HFF-Myc (cell line): Measurements from ENCODE around the gene PTAFR.
A peak's percentile ranks its signal among the peaks of the same experiment; 100 is the strongest.

Source experiments
- DNase-seq: peaks from one replicate; pipeline ENCODE4 v3.0.0-alpha.2; 2011; ENCODE audit warnings: low read depth; ENCODE audit errors: extremely low read depth
- H3K4me3 ChIP-seq: replicated peaks from 2 replicates; pipeline ENCODE4 v1.5.1; 2011; ENCODE audit warnings: low read depth, mild to moderate bottlenecking, control low read depth, low read length
- TF ChIP-seq, protein P1 (sequence below): IDR thresholded peaks from 2 replicates; pipeline ENCODE4 v1.5.1; 2012; ENCODE audit warnings: mild to moderate bottlenecking, low read depth, low read length, control low read depth; ENCODE audit errors: missing control alignments

The PTAFR gene

DNA sequence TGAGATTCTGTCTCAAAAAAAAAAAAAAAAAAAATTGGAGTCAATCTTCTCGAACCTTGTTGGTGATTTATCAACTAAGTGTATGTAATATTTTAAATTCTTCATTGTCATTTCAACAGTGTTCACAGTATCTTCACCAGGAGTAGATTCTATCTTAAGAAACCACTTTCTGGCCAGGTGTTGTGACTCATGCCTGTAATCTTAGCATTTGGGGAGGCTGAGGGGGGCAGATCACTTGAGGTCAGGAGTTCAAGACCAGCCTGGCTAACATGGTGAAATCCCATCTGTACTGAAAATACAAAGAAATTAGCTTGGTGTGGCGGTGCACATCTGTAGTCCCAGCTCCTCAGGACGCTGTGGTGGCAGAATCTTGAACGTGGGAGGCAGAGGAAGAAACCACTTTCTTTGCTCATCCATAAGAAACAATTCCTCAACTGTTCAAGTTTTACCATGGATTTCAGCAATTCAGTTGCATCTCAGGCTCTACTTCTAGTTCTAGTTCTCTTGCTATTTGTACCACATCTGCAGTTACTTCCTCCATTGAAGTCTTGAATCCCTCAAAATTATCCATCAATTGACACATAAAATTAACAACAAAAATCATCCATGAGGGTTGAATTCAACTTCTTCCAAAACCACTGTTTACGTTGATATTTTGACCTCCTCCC, 57.7 kb downstream of the PTAFR start:
- no peak overlapping the region for H3K4me3 ChIP-seq
- no peak for DNase-seq
- TF ChIP-seq, protein P1, sequence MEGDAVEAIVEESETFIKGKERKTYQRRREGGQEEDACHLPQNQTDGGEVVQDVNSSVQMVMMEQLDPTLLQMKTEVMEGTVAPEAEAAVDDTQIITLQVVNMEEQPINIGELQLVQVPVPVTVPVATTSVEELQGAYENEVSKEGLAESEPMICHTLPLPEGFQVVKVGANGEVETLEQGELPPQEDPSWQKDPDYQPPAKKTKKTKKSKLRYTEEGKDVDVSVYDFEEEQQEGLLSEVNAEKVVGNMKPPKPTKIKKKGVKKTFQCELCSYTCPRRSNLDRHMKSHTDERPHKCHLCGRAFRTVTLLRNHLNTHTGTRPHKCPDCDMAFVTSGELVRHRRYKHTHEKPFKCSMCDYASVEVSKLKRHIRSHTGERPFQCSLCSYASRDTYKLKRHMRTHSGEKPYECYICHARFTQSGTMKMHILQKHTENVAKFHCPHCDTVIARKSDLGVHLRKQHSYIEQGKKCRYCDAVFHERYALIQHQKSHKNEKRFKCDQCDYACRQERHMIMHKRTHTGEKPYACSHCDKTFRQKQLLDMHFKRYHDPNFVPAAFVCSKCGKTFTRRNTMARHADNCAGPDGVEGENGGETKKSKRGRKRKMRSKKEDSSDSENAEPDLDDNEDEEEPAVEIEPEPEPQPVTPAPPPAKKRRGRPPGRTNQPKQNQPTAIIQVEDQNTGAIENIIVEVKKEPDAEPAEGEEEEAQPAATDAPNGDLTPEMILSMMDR, result no peak

DNA sequence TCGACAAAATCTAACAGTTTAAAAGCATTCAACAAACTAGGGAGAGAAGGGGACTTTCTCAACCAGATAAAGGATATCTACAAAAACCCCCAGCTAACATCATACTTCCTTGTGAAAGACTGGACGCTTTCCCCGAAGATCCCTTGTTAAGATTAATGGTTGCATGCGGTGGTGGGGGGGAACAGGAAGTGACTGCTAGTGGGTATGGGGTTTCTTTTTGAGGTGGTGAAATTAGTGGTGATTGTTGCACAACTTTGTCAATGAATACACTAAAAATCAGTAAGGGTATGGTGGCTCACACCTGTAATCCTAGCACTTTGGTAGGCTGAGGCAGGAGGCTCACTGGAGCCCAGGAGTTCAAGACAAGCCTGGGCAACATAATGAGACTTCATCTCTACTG, 61.2 kb downstream of the PTAFR start:
- DNase-seq, result no peak
- H3K4me3 ChIP-seq, result no peak overlapping the region
- TF ChIP-seq, protein P1, result no peak

DNA sequence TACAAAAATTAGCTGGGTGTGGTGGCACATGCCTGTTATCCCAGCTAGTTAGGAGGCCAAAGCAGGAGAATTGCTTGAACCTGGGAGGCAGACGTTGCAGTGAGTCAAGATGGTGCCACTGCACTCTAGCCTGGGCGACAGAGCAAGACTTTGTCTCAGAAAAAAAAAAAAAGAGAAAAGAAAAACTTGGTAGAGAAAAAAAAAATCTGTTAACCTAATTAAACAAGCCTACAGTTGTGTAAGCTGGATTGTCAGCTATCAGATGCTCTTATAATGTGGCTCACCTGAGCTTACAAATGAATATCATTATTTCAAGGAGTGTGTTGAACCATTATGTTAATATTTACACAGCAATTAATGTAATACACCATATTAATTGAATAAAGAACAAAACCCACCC, 61.6 kb downstream of the PTAFR start:
- TF ChIP-seq, protein P1, result no peak
- no peak for DNase-seq
- no peak overlapping the region for H3K4me3 ChIP-seq

DNA sequence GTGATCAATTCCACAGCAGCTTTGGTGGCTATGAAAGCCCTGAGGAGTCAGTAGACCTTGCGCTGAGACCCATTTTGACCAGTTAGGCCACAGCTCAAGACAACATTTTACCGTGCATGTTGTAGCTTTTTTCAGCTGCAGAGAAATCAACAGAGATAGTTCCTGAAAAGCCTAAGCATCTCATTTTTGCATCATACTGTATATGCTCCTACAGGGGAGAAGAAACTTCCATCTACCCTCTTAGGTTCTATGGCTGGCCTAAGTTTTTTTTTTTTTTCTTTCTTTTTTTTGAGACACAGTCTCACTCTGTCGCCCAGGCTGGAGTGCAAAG, 63.3 kb downstream of the PTAFR start:
- H3K4me3 ChIP-seq, result no peak overlapping the region
- TF ChIP-seq, protein P1, result no peak
- DNase-seq, result no peak

DNA sequence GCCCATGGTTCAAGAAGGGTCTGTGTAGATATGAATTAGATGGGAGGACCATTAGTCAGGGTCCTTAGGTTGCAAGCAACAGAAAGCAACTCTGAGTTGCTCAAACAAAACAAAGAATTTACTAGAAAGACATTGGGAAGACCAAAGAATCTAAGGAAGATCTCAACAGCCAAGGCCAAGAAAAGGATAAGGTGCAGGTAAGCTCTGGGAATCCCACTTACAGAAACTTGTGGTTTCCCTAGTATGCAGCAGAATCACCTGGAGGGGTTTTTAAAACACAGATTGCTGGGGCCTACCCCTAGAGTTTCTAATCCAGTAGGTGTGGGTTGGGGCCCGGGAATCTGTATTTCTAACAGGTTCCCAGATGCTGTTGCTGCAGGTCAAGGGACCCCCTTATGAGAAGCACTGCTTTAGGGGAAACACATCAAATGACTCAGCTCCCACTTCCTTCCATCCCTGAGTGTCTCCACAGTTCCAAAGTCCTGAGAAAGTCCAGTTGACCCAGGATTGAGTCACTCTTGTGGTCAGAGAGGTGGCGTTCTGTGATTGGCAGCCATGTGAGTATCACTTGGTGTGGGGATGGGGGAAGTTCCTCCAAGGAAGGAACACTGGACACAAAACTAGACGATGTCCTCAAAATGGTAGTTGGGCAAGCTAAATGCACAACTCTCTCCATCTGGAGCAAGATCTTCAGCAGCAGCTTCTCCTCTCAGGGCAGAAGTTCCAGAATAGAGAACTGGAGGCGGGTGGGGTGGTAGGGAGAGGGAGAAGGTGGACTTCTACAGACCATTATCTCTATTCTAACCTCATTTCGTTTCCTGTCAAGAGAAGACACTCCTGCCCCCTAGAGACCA, 63.9 kb downstream of the PTAFR start:
- DNase-seq, result no peak
- TF ChIP-seq, protein P1, result peak; percentile 44
- no peak overlapping the region for H3K4me3 ChIP-seq

DNA sequence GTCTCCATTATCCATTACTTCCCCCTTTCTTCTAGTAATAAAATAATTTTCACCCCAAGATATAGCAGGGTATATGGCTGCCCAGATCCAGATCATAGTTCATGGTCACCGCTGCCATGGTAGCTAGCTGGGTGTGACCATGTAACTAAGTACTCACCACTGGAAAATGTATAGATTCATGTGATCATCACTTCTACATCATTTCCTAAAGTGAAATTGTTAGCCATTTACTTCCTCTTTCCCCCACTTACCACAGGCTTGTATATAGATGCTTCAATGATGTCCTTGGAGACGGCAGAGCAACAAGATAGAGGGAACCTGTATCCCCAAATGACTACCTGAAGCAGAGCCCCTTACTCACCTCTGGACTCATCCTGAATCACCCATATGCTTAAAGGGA, 65.3 kb downstream of the PTAFR start:
- DNase-seq, result no peak
- TF ChIP-seq, protein P1, result no peak
- no peak overlapping the region for H3K4me3 ChIP-seq
